Heart left ventricle (tissue), 13 donors: ENCODE measurements around the gene MPV17L2.

Experiments
- POLR2A ChIP-seq, 2 donors: fragments of 450-650 bp; IDR thresholded peaks; one replicate each; pipeline ENCODE4 v1.6.1; 2017; ENCODE audit warnings: antibody characterized with exemption in 2 of 2, mild to moderate bottlenecking in 2 of 2, moderate library complexity in 2 of 2
- TF ChIP-seq, protein P1 (sequence below), 12 donors: fragments of 200-600 bp; sonication (generic) in 4 of 12; IDR thresholded peaks; one replicate each; pipeline versions ENCODE4 v1.5.0 to v1.8.0; 2018 to 2022; ENCODE audit warnings: antibody characterized with exemption in 12 of 12, mild to moderate bottlenecking in 5 of 12
- donor health status: ischemic (EF 13 %, LVEDD 7.1; RV severe dilation, severe dysfunction).
- donor health status: DM: no; HTN: yes; CAD: no.
- donor health status: DM: no; HTN: no; CAD: no.
- donor health status: ischemic (EF 25% LVEDD 6.9; RV normal size, moderate dysfunction).
- donor health status: ischemic (EF 25% LVEDD 5.7; RV mildly dilated, moderate dysfunction).
- donor health status: ischemic (EF 35%, LVEDD 5.7; RV mildly dilated, moderate dysfunction).
- donor health status: nonischemic (EF 11% LVEDD 7.7; RV severe dilation, severe dysfunction).
- donor health status: DM: yes; HTN: yes; CAD: no.
- donor health status: PGD.
- donor health status: ischemic (EF 29% LVEDD 5.4; RV normal size, mild dysfunction).
- donor health status: nonischemic (EF 23%, LVEDD 6.1; RV moderate dilation, normal function).

DNA sequence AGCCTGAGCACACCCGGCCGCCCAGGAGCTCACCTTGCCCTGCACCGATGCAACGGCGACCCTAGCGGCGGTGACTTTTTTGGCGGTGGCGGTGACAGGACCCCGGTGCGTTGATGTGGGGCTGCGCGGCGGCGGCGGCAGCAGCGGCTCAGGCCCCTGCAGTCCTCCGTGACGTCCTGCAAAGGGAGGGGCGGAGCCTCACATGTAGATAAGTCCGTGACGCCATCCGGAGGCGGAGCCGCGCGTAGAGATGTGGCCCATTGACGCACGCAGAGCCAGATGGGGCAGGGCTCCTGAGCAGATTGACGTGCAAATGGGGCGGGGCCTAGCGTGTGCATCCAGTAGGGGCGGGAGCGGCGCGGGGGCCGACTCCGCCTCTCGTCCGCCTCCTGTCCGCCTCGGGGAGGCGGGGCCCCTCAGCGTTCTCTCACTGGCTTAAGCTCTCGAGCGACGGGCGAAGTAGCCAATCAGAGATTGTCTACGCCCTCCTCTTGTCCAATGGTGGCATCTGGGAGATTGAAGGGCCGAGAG, 10.9 kb downstream of the MPV17L2 start, which contains the start of gene RAB3A:
- TF ChIP-seq, protein P1, sequence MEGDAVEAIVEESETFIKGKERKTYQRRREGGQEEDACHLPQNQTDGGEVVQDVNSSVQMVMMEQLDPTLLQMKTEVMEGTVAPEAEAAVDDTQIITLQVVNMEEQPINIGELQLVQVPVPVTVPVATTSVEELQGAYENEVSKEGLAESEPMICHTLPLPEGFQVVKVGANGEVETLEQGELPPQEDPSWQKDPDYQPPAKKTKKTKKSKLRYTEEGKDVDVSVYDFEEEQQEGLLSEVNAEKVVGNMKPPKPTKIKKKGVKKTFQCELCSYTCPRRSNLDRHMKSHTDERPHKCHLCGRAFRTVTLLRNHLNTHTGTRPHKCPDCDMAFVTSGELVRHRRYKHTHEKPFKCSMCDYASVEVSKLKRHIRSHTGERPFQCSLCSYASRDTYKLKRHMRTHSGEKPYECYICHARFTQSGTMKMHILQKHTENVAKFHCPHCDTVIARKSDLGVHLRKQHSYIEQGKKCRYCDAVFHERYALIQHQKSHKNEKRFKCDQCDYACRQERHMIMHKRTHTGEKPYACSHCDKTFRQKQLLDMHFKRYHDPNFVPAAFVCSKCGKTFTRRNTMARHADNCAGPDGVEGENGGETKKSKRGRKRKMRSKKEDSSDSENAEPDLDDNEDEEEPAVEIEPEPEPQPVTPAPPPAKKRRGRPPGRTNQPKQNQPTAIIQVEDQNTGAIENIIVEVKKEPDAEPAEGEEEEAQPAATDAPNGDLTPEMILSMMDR (IDR thresholded peaks at IDR 0.05), result peak in 3 of 12 donors; percentile 6 to 18 (median 14)
- peak; percentile 51 to 60 for TF ChIP-seq POLR2A (IDR thresholded peaks at IDR 0.05)
